AG04449 (cell line): Measurements from ENCODE around the gene CD38.

Experiments used
- CTCF ChIA-PET: fragments of 350-600 bp; formaldehyde crosslinking; extraction: SDS; loops from one replicate; lab custom pipeline; 2021; ENCODE audit warnings: antibody characterized with exemption; lab: Yijun Ruan, JAX
- POLR2A ChIA-PET: fragments of 400-600, 350-600 bp; formaldehyde crosslinking; extraction: SDS; loops from one replicate; lab custom pipeline; 2020; ENCODE audit warnings: antibody characterized with exemption, inconsistent platforms; lab: Yijun Ruan, JAX
- DNase-seq: peaks from one replicate; pipeline ENCODE4 v3.0.0-alpha.2; 2010; ENCODE audit warnings: low read depth, low spot score
- H3K4me3 ChIP-seq: 2 replicates; pipeline ENCODE4 v1.5.1; 2011; ENCODE audit warnings: low read depth, mild to moderate bottlenecking, control low read depth, low read length
- CTCF ChIP-seq: IDR thresholded peaks from one replicate; pipeline ENCODE4 v1.5.1; 2011; ENCODE audit warnings: mild to moderate bottlenecking, moderate library complexity, low read length, control low read depth, inconsistent platforms; ENCODE audit not compliant: insufficient read depth; ENCODE audit errors: missing control alignments

CD38 gene

GRCh38 chr4:15777697-15778288 lies 335 bp upstream of the CD38 start:
- no peak for DNase-seq
- POLR2A ChIA-PET = no interaction called here
- CTCF ChIA-PET = interaction anchor here (2.2 kb wide), 1 partner anchor 28 kb away, joined by 7 read pairs; no protein-coding TSS in a partner anchor
- TF ChIP-seq CTCF = no peak
- no peak overlapping the region for H3K4me3 ChIP-seq

DNA sequence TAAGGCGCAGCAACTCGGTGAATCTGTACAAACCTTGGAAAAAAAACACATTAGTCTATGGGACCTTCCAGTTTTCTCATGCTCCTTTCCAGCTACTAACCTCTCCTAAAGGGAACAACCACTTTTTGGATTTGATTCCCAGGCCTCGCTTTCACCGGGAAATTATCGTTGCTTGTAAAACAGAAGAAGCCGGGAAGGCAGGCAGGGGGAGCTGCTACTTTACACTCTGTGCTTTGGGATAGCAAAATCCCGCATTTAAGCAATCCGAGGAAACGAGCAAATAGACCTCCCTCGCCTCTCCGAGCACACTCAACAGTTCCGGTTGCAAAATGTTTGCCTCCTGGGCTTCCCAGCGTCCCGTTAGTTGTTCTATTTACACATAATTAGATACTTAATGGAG lies 1.2 kb downstream of the CD38 start:
- ChIA-PET POLR2A (no interaction called here), CTCF (interaction anchor here (1.1 to 1.9 kb wide), 6 partner anchors 9 to 222 kb away, joined by 3 to 8 read pairs (median 7); no protein-coding TSS in a partner anchor)
- no peak for DNase-seq
- H3K4me3 ChIP-seq = peak overlapping the region; percentile 51
- TF ChIP-seq CTCF = peak; percentile 19

GRCh38 chr4:15779809-15780208 lies 1.7 kb downstream of the CD38 start:
- no peak for DNase-seq
- CTCF ChIA-PET = interaction anchor here (0.6 to 1.9 kb wide), 7 partner anchors 9 to 663 kb away, joined by 3 to 8 read pairs (median 7); no protein-coding TSS in a partner anchor
- POLR2A ChIA-PET = interaction anchor here (0.7 kb wide), 1 partner anchor 1859 kb away, joined by 4 read pairs; no protein-coding TSS in a partner anchor
- H3K4me3 ChIP-seq = no peak overlapping the region
- TF ChIP-seq CTCF = no peak

DNA sequence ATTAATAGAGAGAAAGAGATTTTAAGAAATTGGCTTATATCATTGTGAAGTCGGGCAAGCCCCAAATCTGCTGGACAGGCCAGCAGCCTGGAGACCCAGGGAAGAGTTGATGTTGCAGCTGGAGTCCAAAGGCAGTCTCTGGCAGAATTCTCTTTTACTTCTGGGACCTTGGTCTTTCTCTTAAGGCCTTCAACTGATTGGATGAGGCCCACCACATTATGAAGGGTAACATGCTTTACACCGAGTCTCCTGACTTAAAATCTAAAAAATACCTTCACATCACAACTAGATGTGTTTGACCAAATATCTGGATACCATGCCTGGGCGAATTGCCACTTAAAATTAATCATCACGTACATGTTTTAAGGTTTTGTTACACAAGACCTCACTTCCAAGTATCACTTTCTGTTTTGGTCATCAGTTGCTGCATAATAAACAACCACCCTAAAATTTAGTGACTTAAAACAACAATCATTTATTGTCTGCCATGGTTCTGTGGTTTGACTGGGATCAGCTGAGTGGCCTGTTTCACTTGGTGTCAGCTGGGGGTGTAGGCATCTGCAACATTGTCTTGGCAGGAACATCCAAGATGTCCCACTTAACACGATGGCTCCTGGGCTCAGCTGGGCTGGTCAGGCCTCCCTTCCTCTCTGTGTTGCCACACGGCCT lies 3.4 kb downstream of the CD38 start:
- DNase-seq = no peak
- ChIA-PET POLR2A (no interaction called here), CTCF (interaction anchor here (1.0 to 2.2 kb wide), 2 partner anchors 24 to 26 kb away, joined by 4 to 9 read pairs; no protein-coding TSS in a partner anchor)
- no peak overlapping the region for H3K4me3 ChIP-seq
- TF ChIP-seq CTCF = no peak

DNA sequence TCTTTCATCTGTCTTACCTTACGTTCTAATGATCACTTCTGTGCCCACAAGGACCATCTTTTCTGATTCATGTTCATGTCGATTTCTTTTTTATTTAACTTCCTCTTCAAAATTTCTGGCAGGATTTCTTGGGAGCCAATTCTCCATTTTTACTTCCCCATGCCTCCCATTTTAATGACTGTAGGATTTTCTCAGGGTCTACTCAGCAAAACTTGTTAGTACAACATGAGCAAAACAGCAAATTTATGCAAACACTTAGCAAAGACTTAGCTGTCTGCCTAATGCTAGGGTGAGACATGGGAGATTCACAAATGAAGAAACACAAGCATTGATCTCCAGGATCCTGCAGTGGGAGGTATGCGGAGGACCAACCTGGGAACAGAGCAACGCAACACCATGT lies 5.5 kb downstream of the CD38 start:
- CTCF ChIA-PET = interaction anchor here (2.2 kb wide), 1 partner anchor 22 kb away, joined by 9 read pairs; no protein-coding TSS in a partner anchor
- POLR2A ChIA-PET = no interaction called here
- TF ChIP-seq CTCF = no peak
- no peak overlapping the region for H3K4me3 ChIP-seq
- no peak for DNase-seq

DNA sequence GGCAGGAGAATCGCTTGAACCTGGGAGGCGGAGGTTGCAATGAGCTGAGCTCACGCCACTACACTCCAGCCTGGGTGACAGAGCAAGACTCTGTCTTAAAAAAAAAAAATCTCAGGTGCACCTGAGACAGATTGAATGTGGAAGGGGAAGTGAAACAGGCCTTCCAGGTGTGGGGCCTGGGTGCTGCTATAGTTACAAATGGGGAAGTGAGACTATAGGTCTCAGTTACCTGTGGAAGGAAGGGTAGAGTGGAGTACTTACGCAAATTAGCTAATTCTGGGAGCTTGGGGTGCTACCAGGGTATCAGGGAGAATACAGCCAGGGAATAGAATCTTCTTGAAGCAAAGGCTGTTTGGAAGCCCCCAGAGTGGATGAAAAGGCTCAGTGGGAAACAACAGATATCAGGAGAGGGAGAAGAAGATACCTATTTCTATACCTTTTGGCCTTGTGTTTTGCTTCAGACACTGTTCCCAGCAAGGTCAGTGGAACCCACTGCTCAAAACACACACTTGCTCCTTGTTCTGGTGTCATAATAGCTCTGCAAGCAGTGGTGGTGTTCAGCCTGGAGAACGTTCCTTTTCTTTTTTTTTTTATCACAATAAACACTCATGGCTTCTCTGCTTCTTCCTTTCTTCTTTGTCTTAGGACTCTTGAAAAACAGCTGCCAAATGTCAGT lies 7.0 kb downstream of the CD38 start:
- no peak overlapping the region for H3K4me3 ChIP-seq
- TF ChIP-seq CTCF = no peak
- CTCF ChIA-PET = interaction anchor here (0.7 to 1.5 kb wide), 3 partner anchors 20 to 306 kb away, joined by 3 to 6 read pairs (median 4); no protein-coding TSS in a partner anchor
- POLR2A ChIA-PET = no interaction called here
- no peak for DNase-seq
